HCT116 (cell line): ENCODE data around the gene AMACR. TPM values are rescaled to one million over a fixed set of nuclear protein-coding genes. Genes with fewer than 3 reads are reported as not detected.

Experiments
- ATAC-seq: fragments of 200-7000 bp; cut with Tn5 transposase; 2 replicates; pipeline ENCODE4 v1.9.1; 2020; ENCODE audit warnings: mild to moderate bottlenecking, moderate library complexity
- BruUV-seq: library from RNA; stranded (reverse); fragments of 400-500 nt; replicated peaks from 2 replicates; lab custom pipeline; 2021; lab: Mats Ljungman, UMichigan
- CTCF ChIA-PET: fragments of 300-600 bp; sonication (Branson Sonifier 250); formaldehyde crosslinking; loops from one replicate; lab custom pipeline; 2021; ENCODE audit warnings: antibody characterized with exemption; lab: Charles Lee
- POLR2A ChIA-PET: fragments of 300-600, 350-600 bp; sonication (Branson Sonifier 250); formaldehyde crosslinking; loops from one replicate; lab custom pipeline; 2021; ENCODE audit warnings: antibody characterized with exemption; lab: Charles Lee
- RAD21 ChIA-PET, 2 experiments: fragments of 300-600 bp; sonication (Branson Sonifier 250); formaldehyde crosslinking; loops; one replicate each; lab custom pipeline; 2023; ENCODE audit warnings: low total read pairs in 2 of 2; ENCODE audit not compliant: uncharacterized antibody in 2 of 2, unreplicated experiment in 2 of 2, low non-redundant PET in 1 of 2; lab: Charles Lee
- DNase-seq: peaks from one replicate; pipeline ENCODE4 v3.0.0-alpha.2; 2010; ENCODE audit warnings: low read depth, low spot score
- H2AFZ ChIP-seq: fragments of 200-600 bp; shearing (Covaris generic), sonication (generic); 2 replicates; pipeline ENCODE4 v1.6.1; 2017; ENCODE audit warnings: low read depth, mixed run types, mixed read lengths, antibody characterized with exemption, low read length; ENCODE audit not compliant: poor library complexity, severe bottlenecking
- H3K27ac ChIP-seq: 2 replicates; pipeline ENCODE4 v1.5.1; 2012; ENCODE audit warnings: low read depth, low read length
- H3K27me3 ChIP-seq: fragments of 200-600 bp; sonication (generic); 2 replicates; pipeline ENCODE4 v1.6.1; 2016; ENCODE audit warnings: mixed run types, low read length, mixed read lengths; ENCODE audit not compliant: insufficient read depth
- H3K36me3 ChIP-seq, 2 experiments: fragments of 200-500 bp in 1 of 2; fragments of 200-600 bp in 1 of 2; sonication (Bioruptor generic) in 1 of 2; sonication (generic) in 1 of 2; 2 replicates each; pipeline versions ENCODE4 v1.5.1 to v1.6.1; 2014 to 2016; ENCODE audit warnings: low read length in 2 of 2, inconsistent platforms in 1 of 2, mixed read lengths in 1 of 2, mixed run types in 1 of 2; ENCODE audit not compliant: insufficient read depth in 2 of 2, control insufficient read depth in 1 of 2
- H3K4me1 ChIP-seq, 2 experiments: fragments of 200-600 bp in 1 of 2; sonication (generic) in 1 of 2; 2 replicates each; pipeline versions ENCODE4 v1.5.1 to v1.6.1; 2012 to 2017; ENCODE audit warnings: low read length in 2 of 2, inconsistent platforms in 1 of 2, mild to moderate bottlenecking in 1 of 2, mixed read lengths in 1 of 2, mixed run types in 1 of 2, moderate library complexity in 1 of 2; ENCODE audit not compliant: insufficient read depth in 2 of 2, control insufficient read depth in 1 of 2
- H3K4me2 ChIP-seq: fragments of 200-600 bp; sonication (generic); 2 replicates; pipeline ENCODE4 v1.6.1; 2017; ENCODE audit warnings: mixed run types, low read length, mixed read lengths
- H3K4me3 ChIP-seq, 2 experiments: fragments of 200-600 bp in 1 of 2; sonication (generic) in 1 of 2; replicated peaks in 1 of 2; 2 replicates each; pipeline ENCODE4 v1.5.1; 2011 to 2016; ENCODE audit warnings: low read length in 2 of 2, control low read depth in 1 of 2, low read depth in 1 of 2, mild to moderate bottlenecking in 1 of 2, mixed read lengths in 1 of 2, mixed run types in 1 of 2
- H3K79me2 ChIP-seq: fragments of 200-600 bp; sonication (generic); 2 replicates; pipeline ENCODE4 v1.6.1; 2017; ENCODE audit warnings: mild to moderate bottlenecking, mixed run types, low read length, moderate library complexity, mixed read lengths; ENCODE audit not compliant: insufficient read depth
- H3K9ac ChIP-seq: fragments of 200-600 bp; sonication (generic); 2 replicates; pipeline ENCODE4 v1.6.1; 2016; ENCODE audit warnings: low read length, mixed read lengths
- H3K9me2 ChIP-seq: fragments of 200-600 bp; sonication (generic), shearing (Covaris generic); 2 replicates; pipeline ENCODE4 v1.6.1; 2017; ENCODE audit warnings: mixed run types, mild to moderate bottlenecking, moderate library complexity; ENCODE audit not compliant: insufficient read depth
- H3K9me3 ChIP-seq, 2 experiments: fragments of 200-500 bp in 1 of 2; fragments of 200-600 bp in 1 of 2; sonication (Bioruptor generic) in 1 of 2; sonication (generic) in 1 of 2; 2 replicates each; pipeline ENCODE4 v1.6.1; 2014 to 2017; ENCODE audit warnings: low read length in 2 of 2, mixed read lengths in 2 of 2, inconsistent platforms in 1 of 2, low read depth in 1 of 2, mild to moderate bottlenecking in 1 of 2, mixed run types in 1 of 2, moderate library complexity in 1 of 2; ENCODE audit not compliant: control insufficient read depth in 1 of 2, insufficient read depth in 1 of 2
- H4K20me1 ChIP-seq: fragments of 200-600 bp; sonication (generic), shearing (Covaris generic); 2 replicates; pipeline ENCODE4 v1.6.1; 2017; ENCODE audit warnings: mixed run types, mild to moderate bottlenecking, moderate library complexity; ENCODE audit not compliant: insufficient read depth
- CBX3 ChIP-seq: IDR thresholded peaks from 2 replicates; pipeline ENCODE4 v1.6.1; 2012; ENCODE audit warnings: low read depth
- EZH2phosphoT487 ChIP-seq: fragments of 200-600 bp; IDR thresholded peaks from 2 replicates; pipeline ENCODE4 v1.6.1; 2018; ENCODE audit warnings: antibody characterized with exemption, borderline replicate concordance
- JUND ChIP-seq: IDR thresholded peaks from 2 replicates; pipeline ENCODE4 v1.6.1; 2012
- POLR2AphosphoS5 ChIP-seq: IDR thresholded peaks from 2 replicates; pipeline ENCODE4 v1.6.1; 2011; ENCODE audit warnings: mild to moderate bottlenecking, low read depth, low read length, moderate library complexity
- SP1 ChIP-seq: IDR thresholded peaks from 2 replicates; pipeline ENCODE4 v1.6.1; 2012; ENCODE audit warnings: low read depth
- SRF ChIP-seq: IDR thresholded peaks from 2 replicates; pipeline ENCODE4 v1.6.1; 2012; ENCODE audit warnings: low read depth
- TCF7L2 ChIP-seq: IDR thresholded peaks from 2 replicates; pipeline ENCODE4 v1.7.0; 2011; ENCODE audit warnings: borderline replicate concordance, inconsistent platforms; ENCODE audit not compliant: insufficient read depth, insufficient read length; ENCODE audit errors: extremely low read depth
- YY1 ChIP-seq: IDR thresholded peaks from 2 replicates; pipeline ENCODE4 v1.6.1; 2011; ENCODE audit warnings: low read length, low read depth, moderate library complexity, mild to moderate bottlenecking; ENCODE audit not compliant: insufficient replicate concordance; ENCODE audit errors: extremely low read depth
- ZNF274 ChIP-seq: fragments of 200-500 bp; sonication (Bioruptor generic); IDR thresholded peaks from 2 replicates; pipeline ENCODE4 v1.6.1; 2014; ENCODE audit warnings: mild to moderate bottlenecking, low read depth, low read length, inconsistent platforms
- intact Hi-C: fragments of 100-400 bp; cut with micrococcal nuclease; formaldehyde crosslinking; loops from 2 replicates; pipeline ENCODE4 v1.10.0; 2022
- total RNA-seq: library from RNA; stranded (reverse); gene quantifications from one replicate; pipeline ENCODE4 v1.2.1, GENCODE V29; 2021; ENCODE audit not compliant: unreplicated experiment
- TF ChIP-seq, protein P1 (sequence below): IDR thresholded peaks from 2 replicates; pipeline ENCODE4 v1.6.1; 2012
- TF ChIP-seq, protein P2 (sequence below): IDR thresholded peaks from 2 replicates; pipeline ENCODE4 v1.6.1; 2011; ENCODE audit warnings: mild to moderate bottlenecking, low read length, moderate library complexity; ENCODE audit not compliant: insufficient replicate concordance; ENCODE audit errors: extremely low read depth

The AMACR gene
- total RNA-seq, 1 experiment from 2014 or later = 4.3 TPM

DNA sequence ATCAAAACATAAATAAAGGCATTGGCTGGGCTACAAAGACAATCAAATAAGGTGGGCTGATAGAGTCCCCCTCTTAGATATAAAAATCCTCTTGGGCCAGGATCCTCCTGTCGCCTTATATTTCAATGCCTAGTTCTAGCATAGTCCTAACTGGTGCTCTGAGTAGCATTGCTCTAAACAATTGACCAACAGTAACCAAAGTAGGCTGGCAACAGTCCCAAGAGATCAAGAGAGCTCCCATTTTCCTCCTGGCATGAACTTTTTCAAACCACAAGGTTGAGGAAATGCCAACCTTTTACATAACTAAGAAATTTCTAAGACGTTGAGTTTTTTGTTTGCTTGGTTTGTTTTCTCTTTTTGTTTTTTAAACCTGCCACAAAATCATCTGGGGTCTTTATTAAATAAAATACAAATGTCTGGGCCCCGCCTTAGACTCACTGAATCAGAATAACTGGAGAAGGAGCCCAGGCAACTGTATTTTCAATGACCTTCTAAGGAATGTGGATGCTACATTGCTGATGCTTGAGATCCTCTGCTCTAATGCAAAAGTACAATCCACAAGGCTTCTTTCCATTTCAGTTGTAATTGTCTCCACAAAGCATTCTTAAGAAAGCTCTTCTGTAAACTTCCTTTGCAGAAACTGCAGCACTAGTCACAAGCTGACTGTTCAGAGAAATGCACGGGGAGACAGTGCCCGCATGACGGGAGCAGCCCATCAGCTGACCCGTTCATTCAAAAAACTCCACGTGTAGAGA lies 26.3 kb downstream of the AMACR start:
- BruUV-seq = no TSS peak
- Histone ChIP-seq H3K79me2 (no peaks in the 10 kb centered on the region), H3K27ac (no peak overlapping the region), H3K36me3 (no peaks in the 10 kb centered on the region), H2AFZ (no peak overlapping the region), H3K4me3 (no peak overlapping the region), H3K9ac (no peak overlapping the region), H3K9me3 (no peaks in the 10 kb centered on the region), H4K20me1 (no peaks in the 10 kb centered on the region), H3K9me2 (no peaks in the 10 kb centered on the region), H3K4me1 (no peaks in the 10 kb centered on the region), H3K4me2 (no peak overlapping the region), H3K27me3 (no peaks in the 10 kb centered on the region)
- POLR2A ChIA-PET = no interaction called here
- CTCF ChIA-PET = no interaction called here
- intact Hi-C loops = no loop called here
- DNase-seq = no peak
- no peak for TF ChIP-seq TCF7L2
- TF ChIP-seq SRF = no peak
- TF ChIP-seq, protein P1, sequence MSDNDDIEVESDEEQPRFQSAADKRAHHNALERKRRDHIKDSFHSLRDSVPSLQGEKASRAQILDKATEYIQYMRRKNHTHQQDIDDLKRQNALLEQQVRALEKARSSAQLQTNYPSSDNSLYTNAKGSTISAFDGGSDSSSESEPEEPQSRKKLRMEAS = no peak
- no peak for TF ChIP-seq SP1
- TF ChIP-seq EZH2phosphoT487 = no peak
- TF ChIP-seq POLR2AphosphoS5 = no peak
- TF ChIP-seq YY1 = no peak
- TF ChIP-seq, protein P2, sequence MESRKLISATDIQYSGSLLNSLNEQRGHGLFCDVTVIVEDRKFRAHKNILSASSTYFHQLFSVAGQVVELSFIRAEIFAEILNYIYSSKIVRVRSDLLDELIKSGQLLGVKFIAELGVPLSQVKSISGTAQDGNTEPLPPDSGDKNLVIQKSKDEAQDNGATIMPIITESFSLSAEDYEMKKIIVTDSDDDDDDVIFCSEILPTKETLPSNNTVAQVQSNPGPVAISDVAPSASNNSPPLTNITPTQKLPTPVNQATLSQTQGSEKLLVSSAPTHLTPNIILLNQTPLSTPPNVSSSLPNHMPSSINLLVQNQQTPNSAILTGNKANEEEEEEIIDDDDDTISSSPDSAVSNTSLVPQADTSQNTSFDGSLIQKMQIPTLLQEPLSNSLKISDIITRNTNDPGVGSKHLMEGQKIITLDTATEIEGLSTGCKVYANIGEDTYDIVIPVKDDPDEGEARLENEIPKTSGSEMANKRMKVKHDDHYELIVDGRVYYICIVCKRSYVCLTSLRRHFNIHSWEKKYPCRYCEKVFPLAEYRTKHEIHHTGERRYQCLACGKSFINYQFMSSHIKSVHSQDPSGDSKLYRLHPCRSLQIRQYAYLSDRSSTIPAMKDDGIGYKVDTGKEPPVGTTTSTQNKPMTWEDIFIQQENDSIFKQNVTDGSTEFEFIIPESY = no peak
- TF ChIP-seq ZNF274 = no peak
- no peak for TF ChIP-seq CBX3
- TF ChIP-seq JUND = no peak
- RAD21 ChIA-PET = no interaction called here
- no peak for ATAC-seq
